Skeletal muscle tissue (tissue), 4 donors: Measurements from ENCODE around the gene COA3. TPM values are rescaled to one million over a fixed set of nuclear protein-coding genes. Genes with fewer than 3 reads are reported as not detected.

Source experiments
- H3K27ac ChIP-seq: one replicate; pipeline ENCODE4 v1.7.0; 2013; ENCODE audit warnings: mild to moderate bottlenecking, low read depth, low read length, inconsistent platforms
- H3K27me3 ChIP-seq, 3 donors: one replicate each; pipeline ENCODE4 v1.7.0; 2013; ENCODE audit warnings: low read length in 3 of 3; ENCODE audit not compliant: control insufficient read depth in 3 of 3, insufficient read depth in 3 of 3
- H3K36me3 ChIP-seq, 3 donors: one replicate each; pipeline ENCODE4 v1.7.0; 2013; ENCODE audit warnings: low read length in 3 of 3; ENCODE audit not compliant: control insufficient read depth in 3 of 3, insufficient read depth in 3 of 3
- H3K4me1 ChIP-seq, 3 donors: one replicate each; pipeline ENCODE4 v1.7.0; 2013; ENCODE audit warnings: low read length in 3 of 3, mild to moderate bottlenecking in 3 of 3; ENCODE audit not compliant: control insufficient read depth in 3 of 3, insufficient read depth in 3 of 3
- H3K4me3 ChIP-seq, 3 donors: one replicate each; pipeline ENCODE4 v1.7.0; 2013; ENCODE audit warnings: low read length in 3 of 3
- H3K9ac ChIP-seq, 3 donors: one replicate each; pipeline ENCODE4 v1.7.0; 2013; ENCODE audit warnings: low read length in 3 of 3, mild to moderate bottlenecking in 3 of 3, moderate library complexity in 2 of 3, low read depth in 1 of 3
- H3K9me3 ChIP-seq, 3 donors: one replicate each; pipeline ENCODE4 v1.7.0; 2013; ENCODE audit warnings: low read length in 3 of 3; ENCODE audit not compliant: control insufficient read depth in 3 of 3
- total RNA-seq: library from RNA; depleted of rRNA; stranded (reverse); fragments of >200 nt; gene quantifications from one replicate; pipeline ENCODE4 v1.2.3, GENCODE V29; 2014
- donor health status: Osteomylitis.

COA3 gene
- total RNA-seq, 1 donor from 2014 or later = 99.2 TPM

DNA sequence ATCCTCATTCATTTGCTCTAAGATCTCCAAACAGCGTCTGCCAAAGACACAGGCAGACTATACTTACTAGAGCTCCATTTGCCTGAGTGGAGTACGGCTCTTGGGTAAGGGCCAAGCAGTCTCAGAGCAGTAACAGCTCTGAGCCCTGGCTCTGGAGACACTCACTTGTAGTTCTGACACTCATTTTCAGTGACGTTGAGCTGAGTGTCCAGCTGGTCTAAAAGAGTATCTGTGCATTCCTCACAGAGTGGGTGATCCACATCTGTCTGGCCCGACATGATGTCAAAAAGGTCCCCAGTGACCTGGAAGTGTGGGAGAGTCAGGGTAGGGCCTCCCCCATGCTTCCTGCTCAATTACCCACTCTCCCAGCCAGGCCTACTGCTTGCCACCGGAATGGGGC is 19.9 kb upstream of the COA3 start:
- H3K27ac ChIP-seq = no peak overlapping the region
- no peaks in the 10 kb centered on the region for H3K27me3 ChIP-seq
- no peak overlapping the region for H3K4me3 ChIP-seq
- peaks cover 49 to 75% (median 67%) of the 10 kb centered on the region in 3 donors for H3K36me3 ChIP-seq
- peaks cover 3 to 6% (median 4%) of the 10 kb centered on the region in 3 donors for H3K4me1 ChIP-seq
- no peak overlapping the region for H3K9ac ChIP-seq
- no peaks in the 10 kb centered on the region for H3K9me3 ChIP-seq

- Histone ChIP-seq H3K4me1 (peaks cover 0 to 4% (median 1%) of the 10 kb centered on the region in 3 donors), H3K9ac (no peak overlapping the region), H3K27me3 (no peaks in the 10 kb centered on the region), H3K4me3 (no peak overlapping the region), H3K36me3 (peaks cover 49 to 75% (median 68%) of the 10 kb centered on the region in 3 donors), H3K27ac (no peak overlapping the region), H3K9me3 (no peaks in the 10 kb centered on the region)
Observed at GRCh38 chr17:42817866-42818265, 19.4 kb upstream of the COA3 start.

GRCh38 chr17:42814633-42815399 is 16.3 kb upstream of the COA3 start:
- Histone ChIP-seq H3K4me1 (peaks cover 0 to 4% (median 0%) of the 10 kb centered on the region in 3 donors), H3K36me3 (peaks cover 54 to 76% (median 74%) of the 10 kb centered on the region in 3 donors), H3K9me3 (no peaks in the 10 kb centered on the region), H3K9ac (no peak overlapping the region), H3K4me3 (no peak overlapping the region), H3K27ac (no peak overlapping the region), H3K27me3 (no peaks in the 10 kb centered on the region)

DNA sequence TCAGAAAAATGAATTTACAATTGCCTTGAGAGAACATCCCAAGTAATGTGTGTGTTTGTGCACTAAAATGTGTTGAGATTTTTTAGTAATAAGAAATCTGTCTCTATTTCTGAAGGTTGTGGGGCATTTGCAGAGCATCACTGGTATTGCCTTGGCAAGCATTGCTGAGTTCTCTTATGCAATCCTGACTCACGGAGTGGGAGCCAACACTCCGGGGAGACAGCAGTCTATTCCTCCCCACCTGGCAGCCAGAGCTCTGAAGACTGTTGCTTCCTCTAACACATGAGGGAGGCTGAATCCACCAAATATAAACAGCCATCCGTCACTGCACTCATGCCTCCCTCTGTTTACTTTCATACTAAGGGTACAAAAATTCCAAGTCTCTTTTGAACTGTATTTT is 10.7 kb upstream of the COA3 start:
- no peaks in the 10 kb centered on the region for H3K4me1 ChIP-seq
- peaks cover 18 to 30% (median 26%) of the 10 kb centered on the region in 3 donors for H3K36me3 ChIP-seq
- H3K4me3 ChIP-seq = no peak overlapping the region
- H3K27ac ChIP-seq = no peak overlapping the region
- no peak overlapping the region for H3K9ac ChIP-seq
- H3K27me3 ChIP-seq = no peaks in the 10 kb centered on the region
- H3K9me3 ChIP-seq = no peaks in the 10 kb centered on the region

- no peaks in the 10 kb centered on the region for H3K9me3 ChIP-seq
- no peaks in the 10 kb centered on the region for H3K27me3 ChIP-seq
Observed at GRCh38 chr17:42806249-42806648, 7.7 kb upstream of the COA3 start.

GRCh38 chr17:42804918-42805367 is 6.4 kb upstream of the COA3 start:
- H3K4me3 ChIP-seq = no peak overlapping the region
- H3K27me3 ChIP-seq = no peaks in the 10 kb centered on the region
- no peak overlapping the region for H3K9ac ChIP-seq
- no peaks in the 10 kb centered on the region for H3K4me1 ChIP-seq
- H3K36me3 ChIP-seq = peaks cover 0 to 3% (median under 1%) of the 10 kb centered on the region in 3 donors
- no peaks in the 10 kb centered on the region for H3K9me3 ChIP-seq
- H3K27ac ChIP-seq = no peak overlapping the region

More at GRCh38 chr17:42806249-42806648, 7.7 kb upstream of the COA3 start:
- H3K4me1 ChIP-seq = no peaks in the 10 kb centered on the region
- H3K36me3 ChIP-seq = peaks cover 7 to 13% (median 10%) of the 10 kb centered on the region in 3 donors
- H3K9ac ChIP-seq = no peak overlapping the region
- no peak overlapping the region for H3K27ac ChIP-seq
- no peak overlapping the region for H3K4me3 ChIP-seq

- Histone ChIP-seq H3K36me3 (peaks cover 0 to 2% (median 0%) of the 10 kb centered on the region in 3 donors), H3K27me3 (no peaks in the 10 kb centered on the region), H3K27ac (no peak overlapping the region), H3K4me3 (no peak overlapping the region), H3K9ac (no peak overlapping the region), H3K9me3 (no peaks in the 10 kb centered on the region), H3K4me1 (peaks cover 5 to 8% (median 5%) of the 10 kb centered on the region in 3 donors)
Observed at GRCh38 chr17:42803074-42803883, 4.8 kb upstream of the COA3 start.

GRCh38 chr17:42798011-42798382 is 507 bp downstream of the COA3 start:
- H3K9me3 ChIP-seq = no peaks in the 10 kb centered on the region
- peak overlapping the region; percentile 98 to 99 (median 98) for H3K9ac ChIP-seq
- H3K4me1 ChIP-seq = peaks cover 19 to 27% (median 22%) of the 10 kb centered on the region in 3 donors
- H3K27me3 ChIP-seq = no peaks in the 10 kb centered on the region
- H3K4me3 ChIP-seq = peak overlapping the region; percentile 98 to 100 (median 99)
- peaks cover 8 to 13% (median 11%) of the 10 kb centered on the region in 3 donors for H3K36me3 ChIP-seq
- H3K27ac ChIP-seq = peak overlapping the region; percentile 66

DNA sequence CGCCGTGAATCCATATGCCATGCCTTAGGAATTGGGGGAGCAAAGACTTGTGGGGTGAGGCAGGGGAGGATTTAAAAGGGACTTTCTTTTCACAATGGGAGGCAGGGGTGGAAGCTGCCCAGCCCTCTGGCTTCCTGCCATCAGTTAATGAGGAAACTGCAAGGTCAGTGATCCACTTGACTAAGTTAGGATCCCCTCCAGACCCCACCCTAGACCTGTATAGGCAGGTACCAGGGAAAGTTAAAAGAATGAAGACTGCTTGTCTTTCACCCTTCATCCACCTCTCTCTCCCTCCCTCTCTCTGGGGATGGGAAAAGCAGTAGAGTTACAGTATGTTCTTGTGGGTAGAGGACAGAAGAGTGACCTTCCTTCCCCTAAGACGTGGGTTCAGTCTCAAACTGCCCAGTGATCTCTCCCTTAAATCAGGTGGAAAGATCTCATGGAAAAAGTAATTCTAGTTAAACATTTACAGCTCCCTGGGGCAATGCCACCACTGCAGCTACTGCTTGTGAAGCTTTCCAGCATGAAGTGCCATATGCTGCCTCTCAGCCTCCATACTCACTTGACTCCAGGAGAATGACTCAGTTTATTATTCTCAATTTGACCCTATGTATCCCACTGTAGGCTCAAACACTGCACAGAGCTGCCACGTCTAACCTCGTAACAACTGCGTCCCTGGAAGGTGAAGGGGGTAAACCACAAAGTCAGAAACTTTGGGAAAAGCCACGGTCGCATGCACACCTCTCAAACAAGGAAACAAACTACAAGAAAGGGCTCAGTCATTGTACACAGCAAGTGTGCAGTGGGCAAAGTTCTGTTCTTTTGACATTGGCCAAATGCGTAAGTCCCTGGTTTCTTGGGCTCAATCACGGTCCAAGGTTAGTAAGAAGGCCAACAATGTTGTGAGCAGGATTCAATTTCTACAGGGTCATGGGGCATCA is 1.2 kb downstream of the COA3 start:
- Histone ChIP-seq H3K9ac (peak overlapping the region; percentile 98 to 99 (median 98)), H3K9me3 (no peaks in the 10 kb centered on the region), H3K27me3 (no peaks in the 10 kb centered on the region), H3K4me1 (peaks cover 19 to 27% (median 22%) of the 10 kb centered on the region in 3 donors), H3K27ac (no peak overlapping the region), H3K36me3 (peaks cover 8 to 13% (median 11%) of the 10 kb centered on the region in 3 donors), H3K4me3 (peak overlapping the region; percentile 98 to 100 (median 99))
